Ascending aorta (tissue), 2 donors: ENCODE measurements around the gene PNRC1. TPM values are rescaled to one million over a fixed set of nuclear protein-coding genes. Genes with fewer than 3 reads are reported as not detected.

Experiments
- DNase-seq, 2 donors: peaks; one replicate each; pipeline ENCODE4 v3.0.0-alpha.2; 2019; ENCODE audit warnings: low spot score in 2 of 2
- H3K27ac ChIP-seq, 2 donors: fragments of 200-600 bp; sonication (generic); one replicate each; pipeline ENCODE4 v1.5.1; 2016 to 2017; ENCODE audit warnings: mild to moderate bottlenecking in 1 of 2
- H3K27me3 ChIP-seq: fragments of 200-600 bp; sonication (generic); one replicate; pipeline ENCODE4 v1.5.1; 2017
- H3K36me3 ChIP-seq, 2 donors: fragments of 200-600 bp; sonication (generic); one replicate each; pipeline ENCODE4 v1.5.1; 2016
- H3K4me1 ChIP-seq, 2 donors: fragments of 200-600 bp; sonication (generic); one replicate each; pipeline ENCODE4 v1.5.1; 2016 to 2017; ENCODE audit warnings: mild to moderate bottlenecking in 1 of 2
- H3K4me3 ChIP-seq, 2 donors: fragments of 200-600 bp; sonication (generic); one replicate each; pipeline ENCODE4 v1.5.1; 2016 to 2017; ENCODE audit warnings: mild to moderate bottlenecking in 1 of 2
- H3K9me3 ChIP-seq, 2 donors: fragments of 200-600 bp; sonication (generic); one replicate each; pipeline ENCODE4 v1.5.1; 2016
- CTCF ChIP-seq, 3 experiments: fragments of 200-600 bp in 2 of 3; fragments of 450-650 bp in 1 of 3; sonication (generic) in 2 of 3; IDR thresholded peaks; one replicate each; pipeline ENCODE4 v1.5.1; 2016 to 2019; ENCODE audit warnings: antibody characterized with exemption in 3 of 3, mild to moderate bottlenecking in 1 of 3, moderate library complexity in 1 of 3
- intact Hi-C: fragments of 100-400 bp; cut with DNase I; formaldehyde crosslinking; loops from one replicate; pipeline ENCODE4 v1.15.1; 2023
- total RNA-seq: library from RNA; depleted of rRNA; stranded (reverse); fragments of >200 nt; gene quantifications from one replicate; pipeline ENCODE4 v1.1.0, GENCODE V29; 2016

The PNRC1 gene
- total RNA-seq, 1 donor from 2014 or later, result 196 TPM

- no peaks in the 10 kb centered on the region for H3K9me3 ChIP-seq
- H3K27ac ChIP-seq, result peak overlapping the region; percentile 98 to 100
- intact Hi-C loops, result loop anchor here (2.0 to 10.0 kb wide), 7 partner anchors 58 to 1378 kb away; partner anchors contain the start of genes AKIRIN2, CASP8AP2, PM20D2 and RNGTT
- peak overlapping the region; percentile 86 to 96 for H3K4me3 ChIP-seq
- H3K4me1 ChIP-seq, result peaks cover 0 to 24% of the 10 kb centered on the region in 2 donors
- no peak for TF ChIP-seq CTCF (IDR thresholded peaks at IDR 0.05)
- DNase-seq, result peak in 1 of 2 donors; percentile 69
- peaks cover 12 to 38% of the 10 kb centered on the region in 2 donors for H3K36me3 ChIP-seq
- H3K27me3 ChIP-seq, result no peaks in the 10 kb centered on the region
Observed at GRCh38 chr6:89081129-89081422, 525 bp downstream of the PNRC1 start.

GRCh38 chr6:89081423-89082322, 1.1 kb downstream of the PNRC1 start:
- DNase-seq, result peak; percentile 94 to 99
- peak overlapping the region; percentile 98 to 100 for H3K27ac ChIP-seq
- no peak for TF ChIP-seq CTCF (IDR thresholded peaks at IDR 0.05)
- peak overlapping the region; percentile 86 to 96 for H3K4me3 ChIP-seq
- H3K9me3 ChIP-seq, result no peaks in the 10 kb centered on the region
- intact Hi-C loops, result loop anchor here (2.0 to 10.0 kb wide), 8 partner anchors 37 to 1379 kb away; partner anchors contain the start of genes AKIRIN2, CASP8AP2, PM20D2 and RNGTT
- peaks cover 14 to 39% of the 10 kb centered on the region in 2 donors for H3K36me3 ChIP-seq
- H3K4me1 ChIP-seq, result peaks cover 0 to 24% of the 10 kb centered on the region in 2 donors
- no peaks in the 10 kb centered on the region for H3K27me3 ChIP-seq

- intact Hi-C loops, result loop anchor here (2.0 to 10.0 kb wide), 4 partner anchors 36 to 742 kb away; partner anchors contain the start of genes CASP8AP2, SRSF12 and UBE2J1
Observed at GRCh38 chr6:89082486-89082891, 1.9 kb downstream of the PNRC1 start.

DNA sequence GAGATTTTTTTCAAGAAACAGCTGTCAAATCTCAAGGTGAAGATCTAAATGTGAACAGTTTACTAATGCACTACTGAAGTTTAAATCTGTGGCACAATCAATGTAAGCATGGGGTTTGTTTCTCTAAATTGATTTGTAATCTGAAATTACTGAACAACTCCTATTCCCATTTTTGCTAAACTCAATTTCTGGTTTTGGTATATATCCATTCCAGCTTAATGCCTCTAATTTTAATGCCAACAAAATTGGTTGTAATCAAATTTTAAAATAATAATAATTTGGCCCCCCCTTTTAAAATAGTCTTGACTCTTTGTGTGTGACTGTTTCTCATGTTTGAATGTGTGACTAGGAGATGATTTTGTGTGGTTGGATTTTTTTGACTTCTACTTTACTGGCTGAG, 4.0 kb downstream of the PNRC1 start:
- no peak overlapping the region for H3K27ac ChIP-seq
- H3K4me3 ChIP-seq, result peak overlapping the region; percentile 86 to 96
- intact Hi-C loops, result loop anchor here (5.0 to 10.0 kb wide), 3 partner anchors 78 to 740 kb away; partner anchors contain the start of genes CASP8AP2 and UBE2J1
- peaks cover 14 to 39% of the 10 kb centered on the region in 2 donors for H3K36me3 ChIP-seq
- H3K27me3 ChIP-seq, result no peaks in the 10 kb centered on the region
- peaks cover 0 to 27% of the 10 kb centered on the region in 2 donors for H3K4me1 ChIP-seq
- DNase-seq, result no peak
- no peak for TF ChIP-seq CTCF (IDR thresholded peaks at IDR 0.05)
- no peaks in the 10 kb centered on the region for H3K9me3 ChIP-seq

More at GRCh38 chr6:89082486-89082891, 1.9 kb downstream of the PNRC1 start:
- no peak for DNase-seq
- H3K27me3 ChIP-seq, result no peaks in the 10 kb centered on the region
- peaks cover 14 to 39% of the 10 kb centered on the region in 2 donors for H3K36me3 ChIP-seq
- no peak for TF ChIP-seq CTCF (IDR thresholded peaks at IDR 0.05)
- peak overlapping the region; percentile 86 to 96 for H3K4me3 ChIP-seq
- peak overlapping the region; percentile 98 to 100 for H3K27ac ChIP-seq
- H3K9me3 ChIP-seq, result no peaks in the 10 kb centered on the region
- H3K4me1 ChIP-seq, result peaks cover 0 to 24% of the 10 kb centered on the region in 2 donors

DNA sequence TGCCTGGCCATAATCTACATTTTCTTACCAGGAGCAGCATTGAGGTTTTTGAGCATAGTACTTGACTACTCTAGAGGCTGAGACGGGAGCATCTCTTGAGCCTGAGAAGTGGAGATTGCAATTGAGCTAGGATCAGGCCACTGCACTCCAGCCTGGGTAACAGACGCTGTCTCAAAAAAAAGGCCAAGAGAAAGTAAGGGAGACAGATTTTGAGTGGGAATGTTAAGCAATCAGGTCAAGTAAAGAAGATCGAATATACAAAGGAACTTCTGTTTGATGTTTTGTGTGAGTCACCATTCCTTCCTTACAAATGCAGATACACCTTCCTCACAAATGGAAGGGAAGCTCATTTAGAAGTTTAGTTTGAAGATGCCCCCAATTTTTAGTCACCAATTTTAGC, 4.4 kb downstream of the PNRC1 start:
- intact Hi-C loops, result loop anchor here (5.0 to 10.0 kb wide), 3 partner anchors 77 to 740 kb away; partner anchors contain the start of genes CASP8AP2 and UBE2J1
- H3K4me3 ChIP-seq, result no peak overlapping the region

More for the DNA sequence above, 4.4 kb downstream of the PNRC1 start:
- peaks cover 14 to 39% of the 10 kb centered on the region in 2 donors for H3K36me3 ChIP-seq
- peaks cover 0 to 27% of the 10 kb centered on the region in 2 donors for H3K4me1 ChIP-seq
- H3K27me3 ChIP-seq, result no peaks in the 10 kb centered on the region
- no peak for DNase-seq
- no peaks in the 10 kb centered on the region for H3K9me3 ChIP-seq
- H3K27ac ChIP-seq, result no peak overlapping the region
- TF ChIP-seq CTCF (IDR thresholded peaks at IDR 0.05), result no peak
